ENCODE results near the gene LDLRAD3. TPM values are rescaled to one million over a fixed set of nuclear protein-coding genes. Genes with fewer than 3 reads are reported as not detected.

The LDLRAD3 gene
- polyA plus RNA-seq, 1 donor = 24.6 TPM

- no peak for DNase-seq
Observed at GRCh38 chr11:36103933-36104530, 160.2 kb downstream of the LDLRAD3 start.

DNA sequence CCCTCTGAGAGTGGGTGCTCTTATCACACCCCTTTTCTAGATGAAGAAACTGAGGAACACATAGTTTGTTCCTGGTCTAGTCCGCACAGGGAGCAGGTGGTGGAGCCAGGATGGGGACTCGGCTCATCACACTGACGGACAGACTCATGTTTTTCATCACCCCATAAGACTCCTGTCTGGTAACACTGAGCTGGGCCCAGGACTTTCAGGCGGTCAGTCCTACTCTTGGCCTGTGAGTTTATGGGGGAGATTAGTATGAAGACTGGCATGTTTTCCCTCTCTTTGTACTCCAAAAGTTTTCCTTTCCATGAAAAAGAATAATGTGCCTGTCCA is 160.8 kb downstream of the LDLRAD3 start:
- DNase-seq = no peak

- no peak for DNase-seq
Observed at GRCh38 chr11:36105743-36106581, 162.1 kb downstream of the LDLRAD3 start.

DNA sequence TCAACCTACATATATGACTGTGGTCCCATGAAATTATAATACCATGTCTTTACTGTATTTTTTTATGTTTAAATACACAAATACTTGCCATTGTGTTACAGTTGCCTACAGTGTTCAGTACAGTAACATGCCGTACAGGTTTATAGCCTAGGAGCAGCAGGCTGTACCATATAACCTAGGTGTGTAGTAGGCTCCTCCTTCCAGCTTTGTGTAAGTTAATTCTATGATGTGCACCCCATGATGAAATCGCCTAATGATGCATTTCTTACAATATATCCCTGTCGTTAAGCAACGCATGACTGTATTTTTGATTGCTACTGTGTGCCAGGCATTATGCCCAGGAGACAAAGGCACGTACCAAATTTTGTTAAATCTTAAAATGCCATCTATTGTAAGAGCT is 163.7 kb downstream of the LDLRAD3 start:
- DNase-seq = no peak

DNA sequence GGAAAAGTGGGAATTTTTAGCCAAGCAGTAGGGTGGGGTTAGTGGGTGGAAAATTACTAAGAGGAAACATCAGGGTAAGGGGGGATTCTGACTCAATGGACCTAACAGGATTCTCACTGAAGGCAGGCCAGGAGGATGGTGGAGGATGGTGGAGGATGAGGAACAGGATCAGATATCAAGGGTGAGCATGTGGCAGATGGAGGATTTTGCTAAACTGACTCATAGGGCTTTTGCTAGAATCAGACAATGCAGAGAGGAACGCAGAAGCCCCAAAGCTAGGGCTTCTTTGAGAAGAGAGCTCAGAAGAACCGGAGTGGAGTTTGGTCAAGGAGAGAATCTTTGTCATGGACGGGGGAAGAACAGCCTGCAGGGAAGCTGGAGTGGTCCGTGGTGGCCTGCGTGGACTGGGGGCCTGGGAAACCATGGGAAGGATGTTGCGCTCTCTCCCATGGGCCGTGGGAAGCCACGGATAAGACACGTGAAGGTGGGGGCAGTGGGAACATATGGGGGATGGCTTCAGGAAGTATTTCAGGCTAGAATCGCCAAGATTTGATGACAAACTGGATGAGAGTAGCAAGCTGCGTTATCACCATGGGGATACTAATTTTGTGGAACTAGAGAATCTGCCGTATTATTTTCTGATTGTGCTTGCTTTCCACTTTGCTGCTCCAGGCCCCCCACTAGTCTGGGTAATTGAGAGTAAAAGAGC is 165.2 kb downstream of the LDLRAD3 start:
- no peak for DNase-seq

DNA sequence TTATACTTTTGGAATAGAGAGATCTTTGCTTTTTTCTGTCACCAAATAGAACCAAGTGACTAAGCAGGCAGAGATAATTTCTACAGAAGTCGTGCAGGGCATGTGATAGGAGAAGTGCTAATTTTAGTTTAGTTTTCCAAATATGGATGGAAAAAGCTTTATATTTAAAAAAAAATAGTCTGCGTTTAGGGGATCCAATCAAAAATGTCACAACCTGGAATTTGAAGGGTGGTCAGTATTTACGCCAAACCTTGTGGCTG is 165.7 kb downstream of the LDLRAD3 start:
- DNase-seq = no peak

DNA sequence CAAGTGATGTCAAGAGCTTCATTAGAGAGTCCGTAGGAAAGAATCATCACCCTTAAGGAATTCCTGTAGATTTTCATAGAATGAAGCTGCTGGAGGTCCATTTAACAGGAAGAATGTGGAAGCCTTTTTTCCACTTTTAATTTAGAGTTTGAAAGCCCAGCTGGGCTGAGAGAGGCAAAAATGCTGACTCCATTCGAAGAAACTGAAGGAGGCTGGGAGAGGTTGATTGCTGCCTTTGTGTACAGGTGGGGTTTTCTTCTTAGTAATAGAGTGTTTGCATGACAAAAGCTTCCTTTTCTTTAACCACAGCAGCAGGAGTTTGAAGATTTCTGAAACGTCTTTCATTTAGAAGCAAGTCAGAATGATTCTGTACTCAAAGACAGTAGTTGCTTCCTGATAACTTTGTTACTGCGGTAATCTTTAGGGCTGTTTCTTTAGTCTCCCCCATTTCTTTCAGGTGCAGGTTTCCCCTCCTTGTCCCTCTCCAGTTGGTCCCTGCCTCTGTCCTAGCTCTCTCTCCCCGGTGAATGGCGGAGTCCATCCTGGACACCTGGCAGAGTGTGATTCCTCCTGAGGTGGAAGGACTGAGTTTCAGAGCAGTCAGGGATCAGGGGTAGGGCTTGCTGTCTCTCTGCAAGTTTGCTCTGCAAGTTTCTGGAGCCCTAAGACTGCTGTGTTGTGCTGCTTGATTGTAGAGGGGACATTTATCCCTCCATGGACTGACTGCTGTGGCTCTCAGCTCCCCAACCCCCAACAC is 166.2 kb downstream of the LDLRAD3 start:
- no peak for DNase-seq

GRCh38 chr11:36110668-36111410 is 167.0 kb downstream of the LDLRAD3 start:
- no peak for DNase-seq

DNA sequence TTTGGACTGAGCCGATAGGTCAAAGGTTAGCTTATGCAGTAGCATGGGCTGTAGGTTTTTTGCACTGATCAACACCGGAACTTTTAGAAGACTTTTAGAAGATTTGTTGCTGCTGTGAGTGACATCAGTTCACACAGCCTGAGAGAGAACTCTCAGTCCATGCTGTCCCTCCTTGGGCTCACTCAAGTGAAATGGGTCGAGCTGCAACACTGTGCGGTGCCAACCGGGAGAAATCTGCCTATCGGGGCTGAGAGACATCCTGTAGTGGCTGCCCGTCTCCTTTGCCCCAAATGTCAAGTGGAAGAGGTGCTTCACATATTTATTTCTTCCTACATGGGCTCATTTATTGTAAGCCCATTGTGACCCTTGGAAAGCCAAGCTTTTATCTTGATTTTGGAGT is 170.2 kb downstream of the LDLRAD3 start:
- no peak for DNase-seq

DNA sequence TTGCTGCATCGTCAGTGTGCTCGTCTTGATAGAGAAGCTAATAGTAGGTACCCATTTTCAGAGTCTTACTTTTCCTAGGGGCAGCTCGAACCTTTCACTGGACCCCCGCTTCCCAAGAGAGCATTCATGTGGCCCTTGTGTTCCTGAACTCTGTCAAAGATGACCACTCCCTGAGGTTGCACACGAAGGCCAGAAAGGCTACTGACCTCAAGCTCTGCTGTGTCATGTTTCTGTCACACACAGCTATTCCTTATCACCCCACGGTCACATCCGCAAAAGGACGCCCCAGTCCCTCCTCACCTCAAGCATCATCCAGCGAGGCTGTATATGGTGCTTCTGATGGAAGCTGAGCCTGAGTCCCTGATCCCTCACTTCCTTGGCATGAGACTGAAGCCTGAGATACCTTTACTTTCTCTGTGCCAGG is 171.5 kb downstream of the LDLRAD3 start:
- no peak for DNase-seq

GRCh38 chr11:36116161-36116560 is 172.3 kb downstream of the LDLRAD3 start:
- no peak for DNase-seq

- DNase-seq = no peak
Observed at GRCh38 chr11:36118084-36118483, 174.2 kb downstream of the LDLRAD3 start.

- no peak for DNase-seq
Observed at GRCh38 chr11:36119300-36119699, 175.4 kb downstream of the LDLRAD3 start.

- no peak for DNase-seq
Observed at GRCh38 chr11:36121054-36121453, 177.2 kb downstream of the LDLRAD3 start.

DNA sequence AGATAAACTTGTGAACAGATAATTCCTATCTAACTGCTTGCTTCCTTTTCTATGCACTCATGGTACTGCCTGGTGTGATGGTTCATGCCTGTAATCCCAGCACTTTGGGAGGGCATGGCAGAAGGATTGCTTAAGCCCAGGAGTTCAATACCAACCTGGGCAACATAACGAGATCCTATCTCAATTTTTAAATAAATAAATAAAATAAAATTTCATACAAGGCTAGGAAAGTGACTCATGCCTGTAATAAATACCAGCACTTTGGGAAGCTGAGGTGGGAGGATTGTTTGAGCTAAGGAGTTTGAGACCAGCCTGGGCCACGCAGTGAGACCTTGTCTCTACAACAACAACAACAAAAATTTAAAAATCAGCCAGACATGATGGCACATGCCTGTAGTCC is 178.8 kb downstream of the LDLRAD3 start:
- DNase-seq = no peak

DNA sequence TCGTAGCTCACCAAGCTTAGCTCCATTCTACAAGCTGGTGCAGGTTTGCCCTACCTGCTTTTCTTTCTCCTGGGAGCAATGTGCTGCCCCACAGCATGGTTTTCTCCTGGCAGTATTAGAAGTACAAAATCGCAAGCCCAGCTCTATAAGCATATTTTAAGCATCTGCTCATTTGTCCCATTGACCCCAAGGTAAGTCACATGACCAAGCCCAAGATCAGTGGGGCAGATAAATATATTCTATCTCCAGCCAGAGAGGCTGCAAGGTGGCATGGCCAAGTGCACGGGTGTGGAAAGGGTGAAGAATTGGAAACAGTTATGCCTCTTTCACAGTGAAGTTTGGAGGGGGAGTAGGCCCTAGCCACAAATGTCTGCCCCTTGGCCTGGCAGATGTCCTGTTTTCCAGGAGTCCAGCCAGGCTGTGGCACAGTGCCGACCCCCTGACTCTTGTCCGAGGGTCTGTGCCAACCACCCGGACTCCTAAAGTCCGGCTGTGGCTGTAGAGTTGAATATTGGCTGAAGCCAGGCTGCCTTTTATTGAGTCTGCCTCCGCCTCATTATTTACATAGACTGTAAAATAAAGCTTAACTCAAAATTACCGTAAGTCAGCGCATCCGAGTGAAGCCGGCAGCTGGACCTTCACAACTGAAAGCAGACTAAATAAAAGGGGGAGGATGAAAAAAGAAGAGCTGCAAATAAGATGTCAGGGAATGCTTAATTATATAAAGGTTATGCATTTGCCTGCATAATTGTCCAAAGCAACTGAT is 179.7 kb downstream of the LDLRAD3 start:
- DNase-seq = no peak

DNA sequence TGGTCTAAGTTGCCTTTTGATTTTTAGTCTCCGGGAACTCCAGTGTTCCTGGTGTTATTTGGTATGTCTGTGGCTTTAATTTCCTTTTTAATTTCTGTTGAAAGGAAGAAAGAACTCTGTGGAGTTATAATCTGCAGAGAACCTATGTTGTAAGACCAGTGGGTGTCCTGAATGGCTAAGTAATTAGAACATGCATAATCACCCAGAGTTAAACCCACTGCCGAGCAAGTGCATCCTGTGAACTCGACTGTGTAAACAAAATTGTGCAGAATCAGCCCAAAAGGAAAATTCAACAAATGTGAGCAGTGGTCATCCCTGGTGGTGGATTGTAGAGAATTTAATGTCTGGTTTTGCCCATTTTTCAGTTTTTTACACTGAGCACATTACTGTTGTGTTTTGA is 182.8 kb downstream of the LDLRAD3 start:
- DNase-seq = no peak

DNA sequence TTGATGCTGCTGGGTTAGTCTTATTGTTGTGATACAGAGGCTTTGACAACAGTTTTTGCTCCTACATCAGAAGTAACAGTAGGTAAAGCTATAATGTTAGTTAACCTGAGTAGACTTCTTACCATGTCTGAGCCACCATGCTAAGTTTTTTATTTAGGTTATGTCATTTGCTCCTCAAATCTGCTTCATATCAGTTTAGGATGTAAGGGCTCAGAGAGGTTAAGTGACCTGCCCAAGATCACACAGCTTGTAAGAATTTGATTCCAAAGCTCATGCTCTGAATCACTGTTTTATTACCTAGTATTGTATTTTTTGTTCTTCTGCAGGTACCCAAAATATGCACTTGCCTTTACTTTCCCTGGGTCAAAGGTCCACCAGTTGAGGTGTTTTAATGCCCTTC is 183.7 kb downstream of the LDLRAD3 start:
- DNase-seq = no peak

DNA sequence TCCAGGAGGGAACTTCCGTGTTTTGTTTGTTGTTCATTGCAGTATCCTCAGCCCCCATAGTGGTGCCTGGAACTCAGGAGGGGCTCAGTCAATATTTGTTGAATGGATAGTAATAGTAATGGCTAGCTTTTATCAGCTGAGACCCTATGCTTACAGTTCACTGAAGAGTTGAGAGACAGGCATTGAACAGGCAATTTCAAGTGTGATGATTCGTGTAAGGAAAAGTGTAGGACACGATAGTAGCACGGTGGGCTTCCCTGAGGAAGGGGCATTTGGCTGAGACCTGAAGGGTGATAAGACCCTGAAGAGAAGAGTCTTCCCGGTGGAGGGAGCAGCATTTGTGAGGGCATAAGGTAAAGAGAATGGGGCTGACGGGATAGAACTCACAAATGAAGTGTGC is 186.1 kb downstream of the LDLRAD3 start:
- no peak for DNase-seq

GRCh38 chr11:36130401-36130800 is 186.5 kb downstream of the LDLRAD3 start:
- DNase-seq = no peak

DNA sequence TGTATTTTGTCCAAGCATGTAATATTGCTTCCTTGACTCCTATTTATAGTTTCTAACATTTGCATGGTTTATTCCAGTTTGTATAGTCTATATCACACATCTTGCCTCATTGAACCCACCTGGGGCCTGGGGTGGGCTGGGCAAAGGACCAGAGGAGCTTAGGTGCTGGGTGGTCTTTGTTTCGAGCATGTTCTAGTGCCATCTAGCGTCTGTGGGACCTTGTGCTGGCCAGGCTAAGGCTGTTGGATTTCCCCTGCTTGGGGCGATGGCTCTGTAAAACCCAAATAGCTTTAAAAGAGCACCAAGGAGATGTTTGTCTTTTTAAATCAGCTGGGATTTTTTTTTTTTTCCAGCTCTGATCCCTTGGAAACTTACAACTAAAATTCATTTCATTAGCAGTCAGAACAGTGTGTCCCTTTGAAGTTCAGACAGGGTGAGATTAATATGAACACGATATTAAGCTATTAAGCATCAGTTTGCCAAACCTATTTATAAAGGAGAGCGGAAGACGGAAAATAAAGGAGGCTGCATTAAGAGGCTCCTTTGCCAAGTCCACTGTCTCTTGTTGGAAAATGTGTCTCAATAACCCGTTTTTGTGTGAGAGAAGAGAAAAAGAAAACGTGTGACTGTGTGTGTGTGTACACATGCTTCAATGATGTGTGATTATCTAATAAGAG is 188.0 kb downstream of the LDLRAD3 start:
- DNase-seq = no peak
